ENCODE data around the gene CBFA2T3.
"Not testable (repeated sequence)": the region's sequence is repeated elsewhere in the genome, so short reads cannot be mapped to it uniquely, and the experiment has no call there.

The CBFA2T3 gene

DNA sequence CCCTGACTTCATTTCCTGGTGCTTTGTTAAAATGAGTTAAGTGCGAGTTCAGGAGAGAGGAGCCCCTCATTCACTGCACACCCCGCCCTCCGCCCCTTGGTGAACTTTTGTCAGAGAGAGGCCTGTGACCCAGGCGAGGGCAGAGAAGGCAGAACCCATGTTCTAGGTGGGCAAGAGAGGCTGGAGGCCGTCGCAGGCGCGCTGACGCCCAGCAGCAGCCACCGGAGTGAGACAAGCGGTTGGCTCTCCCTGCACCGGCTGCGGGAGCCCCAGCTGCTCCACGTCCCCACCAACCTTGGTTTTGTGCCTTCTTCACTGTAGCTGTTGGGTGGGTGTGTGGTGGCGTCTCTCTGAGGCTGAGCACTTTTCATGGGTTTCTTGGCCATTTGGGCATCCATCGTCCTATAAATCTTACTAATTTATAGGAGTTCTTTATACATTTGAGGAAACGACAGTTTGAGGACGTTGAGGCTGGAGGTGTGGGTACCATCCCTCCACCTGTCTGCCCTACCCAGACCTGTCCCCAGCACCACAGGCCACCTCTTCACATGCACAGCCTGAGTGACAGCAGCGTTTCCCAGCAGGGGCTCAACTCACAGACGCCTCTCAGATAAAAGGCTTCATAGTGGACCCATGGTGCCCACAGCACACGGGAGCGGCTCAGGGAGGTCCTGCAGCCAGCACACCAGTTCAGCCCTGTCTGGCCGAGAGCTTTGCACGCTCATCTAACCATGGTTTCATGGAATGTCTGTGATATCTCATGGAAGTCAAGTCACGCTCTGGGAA lies 45.2 kb upstream of the CBFA2T3 start:
- no peak overlapping the region for H3K27ac ChIP-seq
- TF ChIP-seq ZFX (IDR thresholded peaks at IDR 0.05; ENCODE audit: borderline replicate concordance): no peak

DNA sequence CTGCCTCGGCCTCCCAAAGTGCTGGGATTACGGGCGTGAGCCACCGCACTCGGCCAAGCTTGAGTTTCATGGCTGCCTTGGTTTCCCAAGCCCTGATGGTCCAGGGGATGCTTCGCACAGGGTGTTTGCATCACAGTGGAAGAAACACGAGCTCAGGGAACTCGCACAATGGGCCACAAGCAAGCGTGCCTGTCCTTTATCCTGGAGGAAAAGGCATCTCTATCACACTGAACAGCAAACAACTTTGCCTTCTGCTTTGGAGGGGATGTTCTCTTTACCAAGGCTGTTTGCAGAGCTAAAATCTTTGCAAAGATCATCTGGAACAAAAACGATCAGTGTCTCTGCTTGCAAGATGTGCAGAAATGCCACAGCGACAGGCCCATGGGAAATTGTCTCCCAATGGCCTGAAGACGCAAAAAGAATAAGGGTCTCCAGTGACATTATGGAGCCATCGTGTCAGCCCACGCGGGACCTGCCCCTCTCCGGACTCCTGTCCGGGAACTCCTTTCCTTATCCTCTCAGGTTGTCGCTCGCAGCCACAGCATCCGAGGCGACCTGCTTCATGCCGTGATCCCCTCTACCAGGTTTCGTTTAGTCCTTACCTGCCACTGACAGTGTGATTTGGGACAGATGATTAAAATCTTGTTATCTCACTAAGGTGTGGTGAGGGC lies 44.1 kb upstream of the CBFA2T3 start:
- TF ChIP-seq, protein P1, sequence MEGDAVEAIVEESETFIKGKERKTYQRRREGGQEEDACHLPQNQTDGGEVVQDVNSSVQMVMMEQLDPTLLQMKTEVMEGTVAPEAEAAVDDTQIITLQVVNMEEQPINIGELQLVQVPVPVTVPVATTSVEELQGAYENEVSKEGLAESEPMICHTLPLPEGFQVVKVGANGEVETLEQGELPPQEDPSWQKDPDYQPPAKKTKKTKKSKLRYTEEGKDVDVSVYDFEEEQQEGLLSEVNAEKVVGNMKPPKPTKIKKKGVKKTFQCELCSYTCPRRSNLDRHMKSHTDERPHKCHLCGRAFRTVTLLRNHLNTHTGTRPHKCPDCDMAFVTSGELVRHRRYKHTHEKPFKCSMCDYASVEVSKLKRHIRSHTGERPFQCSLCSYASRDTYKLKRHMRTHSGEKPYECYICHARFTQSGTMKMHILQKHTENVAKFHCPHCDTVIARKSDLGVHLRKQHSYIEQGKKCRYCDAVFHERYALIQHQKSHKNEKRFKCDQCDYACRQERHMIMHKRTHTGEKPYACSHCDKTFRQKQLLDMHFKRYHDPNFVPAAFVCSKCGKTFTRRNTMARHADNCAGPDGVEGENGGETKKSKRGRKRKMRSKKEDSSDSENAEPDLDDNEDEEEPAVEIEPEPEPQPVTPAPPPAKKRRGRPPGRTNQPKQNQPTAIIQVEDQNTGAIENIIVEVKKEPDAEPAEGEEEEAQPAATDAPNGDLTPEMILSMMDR (IDR thresholded peaks at IDR 0.05): no peak
- TF ChIP-seq ZFX (IDR thresholded peaks at IDR 0.05; ENCODE audit: borderline replicate concordance): no peak
- H3K27ac ChIP-seq: no peak overlapping the region

- H3K27ac ChIP-seq: no peak overlapping the region
- no peak for TF ChIP-seq ZFX (IDR thresholded peaks at IDR 0.05; ENCODE audit: borderline replicate concordance)
- TF ChIP-seq, protein P1 (IDR thresholded peaks at IDR 0.05): no peak
Observed at GRCh38 chr16:89020068-89020924, 43.3 kb upstream of the CBFA2T3 start.

DNA sequence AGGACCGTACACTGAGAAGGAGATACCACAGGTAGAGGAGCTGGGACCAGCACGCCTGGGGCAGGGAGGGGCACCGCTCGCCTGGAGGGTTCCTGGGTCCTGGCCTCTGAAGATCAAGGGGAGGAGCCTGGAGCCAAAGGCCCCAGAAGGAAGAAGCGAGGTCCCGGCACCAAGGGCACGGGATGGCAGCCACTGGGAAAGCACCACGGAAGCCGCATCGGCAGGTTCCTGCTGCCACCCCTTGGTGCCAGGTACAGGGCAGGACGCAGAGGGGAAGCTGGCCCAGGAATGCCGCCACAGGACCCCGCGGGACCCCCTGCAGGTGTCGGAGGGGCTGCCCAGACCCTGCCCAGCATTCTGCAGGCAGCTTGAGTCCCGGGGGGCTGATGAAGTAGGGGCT lies 42.5 kb upstream of the CBFA2T3 start:
- TF ChIP-seq ZFX (IDR thresholded peaks at IDR 0.05; ENCODE audit: borderline replicate concordance): no peak
- H3K27ac ChIP-seq: no peak overlapping the region

DNA sequence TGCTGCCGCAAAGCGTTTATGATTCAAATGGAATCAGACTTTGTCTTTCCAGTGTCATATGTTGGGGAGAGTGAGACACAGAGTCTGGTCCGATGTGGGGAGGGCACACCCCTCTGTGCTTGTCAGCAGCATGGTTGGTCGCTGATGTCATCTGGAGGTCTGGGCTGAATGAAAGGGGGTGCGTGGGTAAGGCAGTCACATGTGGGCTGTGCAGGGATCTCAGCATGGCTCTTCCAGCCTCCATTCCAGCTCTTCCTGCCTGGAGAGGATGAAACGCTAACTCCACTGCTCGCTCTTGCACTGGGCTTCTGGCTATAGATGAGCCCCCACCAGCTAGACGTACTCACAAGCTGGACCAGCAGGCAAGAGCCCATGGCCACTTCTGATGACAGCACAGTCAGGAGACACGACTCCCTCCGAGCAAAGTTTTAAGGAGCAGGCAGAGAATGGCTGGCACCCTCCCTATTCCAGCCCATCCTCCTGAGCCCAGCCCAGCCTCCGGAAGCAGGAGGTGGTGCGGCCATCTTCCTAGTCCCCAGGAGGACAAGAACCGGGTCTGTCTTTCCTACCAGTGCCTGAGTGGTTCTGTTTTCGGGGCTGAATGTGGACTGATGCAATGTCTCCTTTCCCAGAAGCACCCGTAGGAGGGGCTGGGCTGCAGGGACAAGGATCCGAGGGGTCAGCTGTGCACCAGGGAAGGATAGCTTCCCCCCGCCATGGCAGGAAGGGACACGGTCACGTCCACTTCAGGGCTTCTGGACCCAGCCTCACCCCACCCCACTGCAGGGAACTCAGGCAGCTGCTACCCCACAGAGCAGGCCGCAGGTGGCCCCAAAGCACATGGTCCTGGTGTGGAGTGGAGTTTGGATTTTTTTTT lies 41.5 kb upstream of the CBFA2T3 start:
- H3K27ac ChIP-seq: no peak overlapping the region
- TF ChIP-seq ZFX (IDR thresholded peaks at IDR 0.05; ENCODE audit: borderline replicate concordance): no peak
- TF ChIP-seq, protein P1 (IDR thresholded peaks at IDR 0.05): no peak

GRCh38 chr16:89017543-89018281 lies 40.7 kb upstream of the CBFA2T3 start:
- no peak overlapping the region for H3K27ac ChIP-seq
- TF ChIP-seq, protein P1 (IDR thresholded peaks at IDR 0.05): no peak
- no peak for TF ChIP-seq ZFX (IDR thresholded peaks at IDR 0.05; ENCODE audit: borderline replicate concordance)

DNA sequence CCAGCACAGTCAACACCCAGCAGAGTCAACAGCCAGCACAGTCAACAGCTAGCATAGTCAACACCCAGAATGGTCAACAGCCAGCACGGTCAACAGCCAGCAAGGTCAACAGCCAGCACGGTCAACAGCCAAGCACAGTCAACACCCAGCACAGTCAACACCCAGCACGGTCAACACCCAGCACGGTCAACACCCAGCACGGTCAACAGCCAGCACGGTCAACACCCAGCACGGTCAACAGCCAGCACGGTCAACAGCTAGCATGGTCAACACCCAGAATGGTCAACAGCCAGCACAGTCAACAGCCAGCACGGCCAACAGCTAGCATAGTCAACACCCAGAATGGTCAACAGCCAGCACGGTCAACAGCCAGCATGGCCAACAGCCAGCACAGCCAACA lies 39.6 kb upstream of the CBFA2T3 start:
- not testable (repeated sequence) for H3K27ac ChIP-seq

All from 22Rv1 (cell line).